ENCODE measurements around the gene IL1RN. TPM values are rescaled to one million over a fixed set of nuclear protein-coding genes. Genes with fewer than 3 reads are reported as not detected.

Gene IL1RN
- total RNA-seq, 1 experiment from 2014 or later, result not detected

DNA sequence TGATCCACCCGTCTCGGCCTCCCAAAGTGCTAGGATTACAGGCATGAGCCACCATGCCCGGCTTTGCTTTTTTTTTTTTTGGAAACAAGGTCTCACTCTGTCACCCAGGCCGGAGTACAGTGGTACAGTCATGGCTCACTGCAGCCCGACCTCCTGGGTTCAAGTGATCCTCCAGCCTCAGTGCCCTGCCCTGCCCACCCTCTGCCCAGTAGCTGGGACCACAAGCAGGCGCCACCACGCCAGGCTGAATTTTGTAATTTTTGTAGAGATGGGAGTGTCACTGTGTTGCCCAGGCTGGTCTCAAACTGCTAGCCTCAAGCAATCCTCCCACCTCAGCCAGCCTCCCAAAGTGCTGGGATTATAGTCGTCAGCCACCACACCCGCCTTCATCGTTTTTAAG is 34.8 kb downstream of the IL1RN start:
- POLR2A ChIA-PET, result no interaction called here
- H3K4me3 Mint-ChIP-seq (ENCODE audit: unreplicated experiment), result no peak overlapping the region
- H3K27me3 Mint-ChIP-seq (ENCODE audit: insufficient read depth, unreplicated experiment), result no peaks in the 10 kb centered on the region
- no peak overlapping the region for H3K27ac Mint-ChIP-seq (ENCODE audit: unreplicated experiment)
- intact Hi-C loops (cut with micrococcal nuclease; ENCODE audit: unreplicated experiment), result no loop called here
- H3K4me1 Mint-ChIP-seq (ENCODE audit: low read depth, unreplicated experiment), result peaks cover 18% of the 10 kb centered on the region
- H3K9me3 Mint-ChIP-seq (ENCODE audit: unreplicated experiment), result no peaks in the 10 kb centered on the region
- Histone ChIP-seq H3K36me3 (ENCODE audit: control insufficient read depth, insufficient read depth, low read length) (no peaks in the 10 kb centered on the region), H3K27me3 (replicated peaks; ENCODE audit: control insufficient read depth, insufficient read depth, low read length) (no peaks in the 10 kb centered on the region), H3K9me3 (no peaks in the 10 kb centered on the region), H3K4me3 (ENCODE audit: low read depth, low read length) (no peak overlapping the region), H3K4me1 (peaks cover 18% of the 10 kb centered on the region)
- CTCF ChIA-PET, result interaction anchor here (0.6 kb wide), 1 partner anchor 24 kb away, joined by 3 read pairs; no protein-coding TSS in a partner anchor
- no peak for DNase-seq
- TF ChIP-seq, protein P1, sequence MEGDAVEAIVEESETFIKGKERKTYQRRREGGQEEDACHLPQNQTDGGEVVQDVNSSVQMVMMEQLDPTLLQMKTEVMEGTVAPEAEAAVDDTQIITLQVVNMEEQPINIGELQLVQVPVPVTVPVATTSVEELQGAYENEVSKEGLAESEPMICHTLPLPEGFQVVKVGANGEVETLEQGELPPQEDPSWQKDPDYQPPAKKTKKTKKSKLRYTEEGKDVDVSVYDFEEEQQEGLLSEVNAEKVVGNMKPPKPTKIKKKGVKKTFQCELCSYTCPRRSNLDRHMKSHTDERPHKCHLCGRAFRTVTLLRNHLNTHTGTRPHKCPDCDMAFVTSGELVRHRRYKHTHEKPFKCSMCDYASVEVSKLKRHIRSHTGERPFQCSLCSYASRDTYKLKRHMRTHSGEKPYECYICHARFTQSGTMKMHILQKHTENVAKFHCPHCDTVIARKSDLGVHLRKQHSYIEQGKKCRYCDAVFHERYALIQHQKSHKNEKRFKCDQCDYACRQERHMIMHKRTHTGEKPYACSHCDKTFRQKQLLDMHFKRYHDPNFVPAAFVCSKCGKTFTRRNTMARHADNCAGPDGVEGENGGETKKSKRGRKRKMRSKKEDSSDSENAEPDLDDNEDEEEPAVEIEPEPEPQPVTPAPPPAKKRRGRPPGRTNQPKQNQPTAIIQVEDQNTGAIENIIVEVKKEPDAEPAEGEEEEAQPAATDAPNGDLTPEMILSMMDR (IDR thresholded peaks at IDR 0.05; ENCODE audit: insufficient read depth in 1 of 2, low read depth in 1 of 2, low read length in 1 of 2, severe bottlenecking in 1 of 2, unreplicated experiment in 1 of 2), result no peak
- H3K36me3 Mint-ChIP-seq (ENCODE audit: insufficient read depth, unreplicated experiment), result no peaks in the 10 kb centered on the region
- BruUV-seq (replicated peaks), result no TSS peak

DNA sequence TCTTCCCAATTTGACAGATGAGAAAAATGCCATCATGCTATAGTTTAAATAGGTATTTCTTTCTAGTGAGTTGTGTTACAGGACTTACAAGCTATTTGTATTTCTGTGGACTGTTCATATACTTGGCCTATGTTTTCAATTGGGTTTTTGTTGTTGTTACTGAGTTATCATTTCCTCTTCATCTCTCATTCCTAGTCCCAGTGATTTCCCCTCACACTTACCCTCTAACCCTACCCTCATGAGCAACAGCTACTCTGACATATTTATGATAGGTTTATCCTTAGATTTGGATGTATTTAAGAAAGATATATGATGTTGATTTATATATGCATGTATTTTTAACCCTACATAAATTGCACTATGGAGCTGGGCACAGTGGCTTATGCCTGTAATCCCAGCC is 35.5 kb downstream of the IL1RN start:
- intact Hi-C loops (cut with micrococcal nuclease; ENCODE audit: unreplicated experiment), result no loop called here
- H3K4me1 Mint-ChIP-seq (ENCODE audit: low read depth, unreplicated experiment), result peaks cover 18% of the 10 kb centered on the region
- Histone ChIP-seq H3K4me3 (ENCODE audit: low read depth, low read length) (no peak overlapping the region), H3K36me3 (ENCODE audit: control insufficient read depth, insufficient read depth, low read length) (no peaks in the 10 kb centered on the region), H3K27me3 (replicated peaks; ENCODE audit: control insufficient read depth, insufficient read depth, low read length) (no peaks in the 10 kb centered on the region), H3K4me1 (peaks cover 18% of the 10 kb centered on the region), H3K9me3 (no peaks in the 10 kb centered on the region)
- no peaks in the 10 kb centered on the region for H3K9me3 Mint-ChIP-seq (ENCODE audit: unreplicated experiment)
- BruUV-seq (replicated peaks), result no TSS peak
- H3K4me3 Mint-ChIP-seq (ENCODE audit: unreplicated experiment), result no peak overlapping the region
- DNase-seq, result no peak
- TF ChIP-seq, protein P1 (IDR thresholded peaks at IDR 0.05; ENCODE audit: insufficient read depth in 1 of 2, low read depth in 1 of 2, low read length in 1 of 2, severe bottlenecking in 1 of 2, unreplicated experiment in 1 of 2), result no peak
- H3K27me3 Mint-ChIP-seq (ENCODE audit: insufficient read depth, unreplicated experiment), result no peaks in the 10 kb centered on the region
- H3K36me3 Mint-ChIP-seq (ENCODE audit: insufficient read depth, unreplicated experiment), result no peaks in the 10 kb centered on the region
- H3K27ac Mint-ChIP-seq (ENCODE audit: unreplicated experiment), result no peak overlapping the region
- POLR2A ChIA-PET, result no interaction called here
- CTCF ChIA-PET, result interaction anchor here (0.6 to 1.1 kb wide), 2 partner anchors 25 to 36 kb away, joined by 3 to 4 read pairs; no protein-coding TSS in a partner anchor

DNA sequence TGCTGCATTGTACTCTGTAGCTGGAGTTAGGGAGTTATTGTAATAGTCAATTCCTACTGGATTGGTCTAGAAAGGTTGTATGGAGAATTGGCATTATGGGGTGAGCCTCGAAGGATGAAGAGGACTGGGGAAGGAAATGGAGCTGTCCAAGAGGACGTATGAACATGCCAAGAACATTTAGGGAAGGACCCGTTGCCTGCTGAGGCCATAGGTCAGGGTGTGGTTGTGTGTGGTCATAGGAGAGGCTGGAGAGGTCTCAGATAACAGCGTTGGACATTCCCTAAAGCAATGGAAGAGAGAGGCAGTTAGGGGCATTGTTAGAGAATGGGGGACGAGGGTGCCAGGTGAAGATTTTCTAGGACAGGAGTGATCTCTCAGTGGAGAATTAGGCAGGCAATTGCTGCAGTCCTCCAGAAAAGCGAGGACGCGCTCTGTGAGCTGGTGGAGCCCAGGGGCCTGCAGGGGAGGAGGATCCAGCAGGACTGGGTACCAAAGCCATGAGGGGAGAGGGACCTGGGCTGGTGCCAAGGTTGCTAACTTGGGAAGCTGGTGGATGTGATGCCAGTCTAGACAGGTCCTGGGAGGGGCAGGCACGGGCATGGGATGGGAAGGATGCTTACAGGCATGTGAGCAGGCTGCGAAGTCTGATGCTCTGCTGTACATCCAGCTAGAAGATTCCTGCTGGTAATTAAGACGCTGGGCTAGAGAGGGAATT is 37.0 kb downstream of the IL1RN start:
- no peak for DNase-seq
- ChIA-PET POLR2A (no interaction called here), CTCF (interaction anchor here (1.1 to 1.5 kb wide), 3 partner anchors 26 to 34 kb away, joined by 4 to 5 read pairs (median 4); no protein-coding TSS in a partner anchor)
- intact Hi-C loops (cut with micrococcal nuclease; ENCODE audit: unreplicated experiment), result no loop called here
- Histone ChIP-seq H3K9me3 (no peaks in the 10 kb centered on the region), H3K4me3 (ENCODE audit: low read depth, low read length) (no peak overlapping the region), H3K4me1 (peaks cover 8% of the 10 kb centered on the region; the same call in 1 of the 2 replicates), H3K36me3 (ENCODE audit: control insufficient read depth, insufficient read depth, low read length) (0 out of 2 replicates have a peak, but pooled peaks cover 2% of the 10 kb centered on the region), H3K27me3 (replicated peaks; ENCODE audit: control insufficient read depth, insufficient read depth, low read length) (no peaks in the 10 kb centered on the region)
- H3K4me1 Mint-ChIP-seq (ENCODE audit: low read depth, unreplicated experiment), result peaks cover 13% of the 10 kb centered on the region
- H3K27ac Mint-ChIP-seq (ENCODE audit: unreplicated experiment), result peak overlapping the region; percentile 9
- TF ChIP-seq, protein P1 (IDR thresholded peaks at IDR 0.05; ENCODE audit: insufficient read depth in 1 of 2, low read depth in 1 of 2, low read length in 1 of 2, severe bottlenecking in 1 of 2, unreplicated experiment in 1 of 2), result no peak
- BruUV-seq (replicated peaks), result no TSS peak
- no peaks in the 10 kb centered on the region for H3K9me3 Mint-ChIP-seq (ENCODE audit: unreplicated experiment)
- H3K4me3 Mint-ChIP-seq (ENCODE audit: unreplicated experiment), result no peak overlapping the region
- H3K27me3 Mint-ChIP-seq (ENCODE audit: insufficient read depth, unreplicated experiment), result no peaks in the 10 kb centered on the region
- no peaks in the 10 kb centered on the region for H3K36me3 Mint-ChIP-seq (ENCODE audit: insufficient read depth, unreplicated experiment)

Measured in Caco-2 (cell line).